Keratinocyte (primary cell): Measurements from ENCODE around the gene NT5DC4. TPM values are rescaled to one million over a fixed set of nuclear protein-coding genes. Genes with fewer than 3 reads are reported as not detected.

Source experiments
- DNase-seq: peaks from one replicate; pipeline ENCODE4 v3.0.0-alpha.2; 2011; ENCODE audit warnings: low read depth, missing footprints, low spot score
- FAIRE-seq: peaks from 2 replicates; lab custom pipeline; 2011; peaks lifted over from hg19 to GRCh38; lab: Jason Lieb, UNC
- H2AFZ ChIP-seq: 2 replicates; pipeline ENCODE4 v1.6.0; 2012; ENCODE audit warnings: low read length, control low read depth, inconsistent platforms; ENCODE audit not compliant: control insufficient read depth
- H3K27ac ChIP-seq: 2 replicates; pipeline ENCODE4 v1.5.1; 2011; ENCODE audit warnings: low read length; ENCODE audit not compliant: control insufficient read depth, insufficient read depth
- H3K27me3 ChIP-seq: 3 replicates; pipeline ENCODE4 v1.6.0; 2011; ENCODE audit warnings: low read length; ENCODE audit not compliant: control insufficient read depth, insufficient read depth; ENCODE audit errors: extremely low read depth
- H3K36me3 ChIP-seq, 2 experiments: 2 replicates in 1 of 2; 3 replicates in 1 of 2; pipeline ENCODE4 v1.5.1; 2011; ENCODE audit warnings: low read length in 2 of 2, mild to moderate bottlenecking in 1 of 2; ENCODE audit not compliant: control insufficient read depth in 2 of 2, insufficient read depth in 2 of 2; ENCODE audit errors: extremely low read depth in 1 of 2
- H3K4me1 ChIP-seq: 3 replicates; pipeline ENCODE4 v1.5.1; 2011; ENCODE audit warnings: low read length; ENCODE audit not compliant: control insufficient read depth, insufficient read depth; ENCODE audit errors: extremely low read depth
- H3K4me2 ChIP-seq: 3 replicates; pipeline ENCODE4 v1.6.0; 2011; ENCODE audit warnings: low read depth, low read length; ENCODE audit not compliant: control insufficient read depth, insufficient read depth; ENCODE audit errors: extremely low read depth
- H3K4me3 ChIP-seq, 3 experiments: fragments of 200-600 bp in 1 of 3; sonication (generic) in 1 of 3; 2 replicates in 2 of 3; 3 replicates in 1 of 3; pipeline ENCODE4 v1.5.1; 2011 to 2016; ENCODE audit warnings: low read length in 3 of 3, mild to moderate bottlenecking in 3 of 3, control low read depth in 2 of 3, inconsistent platforms in 1 of 3, low read depth in 1 of 3, mixed read lengths in 1 of 3, mixed run types in 1 of 3, moderate library complexity in 1 of 3; ENCODE audit not compliant: control insufficient read depth in 2 of 3, insufficient read depth in 2 of 3; ENCODE audit errors: extremely low read depth in 1 of 3
- H3K79me2 ChIP-seq: 2 replicates; pipeline ENCODE4 v1.6.0; 2012; ENCODE audit warnings: low read length; ENCODE audit not compliant: control insufficient read depth, insufficient read depth
- H3K9ac ChIP-seq: 3 replicates; pipeline ENCODE4 v1.6.0; 2011; ENCODE audit warnings: low read length; ENCODE audit not compliant: control insufficient read depth, insufficient read depth; ENCODE audit errors: extremely low read depth
- H3K9me1 ChIP-seq: 3 replicates; pipeline ENCODE4 v1.6.0; 2011; ENCODE audit warnings: low read length; ENCODE audit not compliant: control insufficient read depth, insufficient read depth; ENCODE audit errors: extremely low read depth
- H3K9me3 ChIP-seq: 2 replicates; pipeline ENCODE4 v1.5.1; 2012; ENCODE audit warnings: low read depth, low read length; ENCODE audit not compliant: control insufficient read depth
- H4K20me1 ChIP-seq: 3 replicates; pipeline ENCODE4 v1.6.0; 2011; ENCODE audit warnings: low read length; ENCODE audit not compliant: control insufficient read depth, insufficient read depth; ENCODE audit errors: extremely low read depth
- CTCF ChIP-seq, 3 experiments: IDR thresholded peaks in 1 of 3; conservative IDR thresholded peaks in 1 of 3; optimal IDR thresholded peaks in 1 of 3; 2 replicates in 2 of 3; 3 replicates in 1 of 3; pipeline versions ENCODE3 to v1.5.1; 2011; ENCODE audit warnings: low read length in 3 of 3, mild to moderate bottlenecking in 3 of 3, moderate library complexity in 2 of 3, control low read depth in 1 of 3, inconsistent platforms in 1 of 3; ENCODE audit not compliant: insufficient read depth in 2 of 3; ENCODE audit errors: extremely low read depth in 1 of 3
- EZH2 ChIP-seq: IDR thresholded peaks from one replicate; pipeline ENCODE4 v1.6.1; 2012; ENCODE audit warnings: inconsistent platforms, mild to moderate bottlenecking, low read length, moderate library complexity
- dilution Hi-C: fragments of 300-500 bp; cut with MboI; formaldehyde crosslinking; loops from one replicate; pipeline ENCODE4 v1.7.0; 2020; ENCODE audit warnings: low sequenced_read_pairs; ENCODE audit not compliant: extremely low pct_ligation_motif_present
- polyA plus RNA-seq, 5 experiments: library from polyadenylated mRNA; depleted of rRNA in 3 of 5; stranded (reverse) in 3 of 5; stranded (forward) in 1 of 5; unstranded in 1 of 5; fragments of >200 nt; gene quantifications; 1 replicate in 1 of 5; 2 replicates in 3 of 5; 3 replicates in 1 of 5; pipeline versions ENCODE4 v1.2.1 to v1.2.3, GENCODE V29; 2011 to 2012; ENCODE audit warnings: missing spikeins in 2 of 5, low read depth in 1 of 5, low replicate concordance in 1 of 5

The NT5DC4 gene
- polyA plus RNA-seq, 1 donor (not counting 4 experiments of a cell fraction or from before 2014, with no cell fraction given) = 1.00 TPM

GRCh38 chr2:112723547-112723940, 2.7 kb downstream of the NT5DC4 start:
- H3K79me2 ChIP-seq = no peaks in the 10 kb centered on the region
- no peak overlapping the region for H3K27ac ChIP-seq
- H3K4me2 ChIP-seq = no peak overlapping the region
- no peaks in the 10 kb centered on the region for H3K36me3 ChIP-seq
- no peak for FAIRE-seq
- no peak for TF ChIP-seq CTCF (optimal IDR thresholded peaks at IDR 0.05 in 1 of 3, IDR thresholded peaks at IDR 0.05 in 1 of 3, conservative IDR thresholded peaks at IDR 0.05 in 1 of 3; ENCODE audit: extremely low read depth in 1 of 3, insufficient read depth in 2 of 3, low read length in 3 of 3)
- no peak for TF ChIP-seq EZH2
- H3K9ac ChIP-seq = no peak overlapping the region
- dilution Hi-C loops = no loop called here
- H2AFZ ChIP-seq = no peak overlapping the region
- H3K9me1 ChIP-seq = no peaks in the 10 kb centered on the region
- H4K20me1 ChIP-seq = no peaks in the 10 kb centered on the region
- H3K27me3 ChIP-seq = no peaks in the 10 kb centered on the region
- no peaks in the 10 kb centered on the region for H3K9me3 ChIP-seq
- H3K4me1 ChIP-seq = peaks cover 13% of the 10 kb centered on the region
- H3K4me3 ChIP-seq = no peak overlapping the region
- no peak for DNase-seq

- H3K9me1 ChIP-seq = no peaks in the 10 kb centered on the region
- no peak overlapping the region for H3K4me3 ChIP-seq
- no peak overlapping the region for H3K4me2 ChIP-seq
- DNase-seq (no peak), FAIRE-seq (no peak)
- H3K4me1 ChIP-seq = peaks cover 13% of the 10 kb centered on the region
- no peaks in the 10 kb centered on the region for H3K9me3 ChIP-seq
- H3K27ac ChIP-seq = no peak overlapping the region
- TF ChIP-seq CTCF (optimal IDR thresholded peaks at IDR 0.05 in 1 of 3, IDR thresholded peaks at IDR 0.05 in 1 of 3, conservative IDR thresholded peaks at IDR 0.05 in 1 of 3; ENCODE audit: extremely low read depth in 1 of 3, insufficient read depth in 2 of 3, low read length in 3 of 3) = no peak
- TF ChIP-seq EZH2 = no peak
- no peaks in the 10 kb centered on the region for H3K27me3 ChIP-seq
- H2AFZ ChIP-seq = no peak overlapping the region
- H3K79me2 ChIP-seq = no peaks in the 10 kb centered on the region
- H3K36me3 ChIP-seq = no peaks in the 10 kb centered on the region
- H4K20me1 ChIP-seq = no peaks in the 10 kb centered on the region
- no peak overlapping the region for H3K9ac ChIP-seq
- dilution Hi-C loops = no loop called here
These were observed 3.2 kb downstream of the NT5DC4 start for GRCh38 chr2:112723995-112724394.
